M059J (cell line): Measurements from ENCODE around the gene NRF1. TPM values are rescaled to one million over a fixed set of nuclear protein-coding genes. Genes with fewer than 3 reads are reported as not detected.
A peak's percentile ranks its signal among the peaks of the same experiment; 100 is the strongest.
"Not testable (repeated sequence)": the region's sequence is repeated elsewhere in the genome, so short reads cannot be mapped to it uniquely, and the experiment has no call there.

Experiments used
- DNase-seq: peaks from one replicate; pipeline ENCODE4 v3.0.0-alpha.2; 2012; ENCODE audit warnings: low read depth
- total RNA-seq: library from RNA; depleted of rRNA; stranded (reverse); fragments of >200 nt; shearing (Covaris generic); gene quantifications from 2 replicates; pipeline ENCODE4 v1.2.3, GENCODE V29; 2014

NRF1 gene
- total RNA-seq, 1 experiment from 2014 or later: 13.3 TPM

DNA sequence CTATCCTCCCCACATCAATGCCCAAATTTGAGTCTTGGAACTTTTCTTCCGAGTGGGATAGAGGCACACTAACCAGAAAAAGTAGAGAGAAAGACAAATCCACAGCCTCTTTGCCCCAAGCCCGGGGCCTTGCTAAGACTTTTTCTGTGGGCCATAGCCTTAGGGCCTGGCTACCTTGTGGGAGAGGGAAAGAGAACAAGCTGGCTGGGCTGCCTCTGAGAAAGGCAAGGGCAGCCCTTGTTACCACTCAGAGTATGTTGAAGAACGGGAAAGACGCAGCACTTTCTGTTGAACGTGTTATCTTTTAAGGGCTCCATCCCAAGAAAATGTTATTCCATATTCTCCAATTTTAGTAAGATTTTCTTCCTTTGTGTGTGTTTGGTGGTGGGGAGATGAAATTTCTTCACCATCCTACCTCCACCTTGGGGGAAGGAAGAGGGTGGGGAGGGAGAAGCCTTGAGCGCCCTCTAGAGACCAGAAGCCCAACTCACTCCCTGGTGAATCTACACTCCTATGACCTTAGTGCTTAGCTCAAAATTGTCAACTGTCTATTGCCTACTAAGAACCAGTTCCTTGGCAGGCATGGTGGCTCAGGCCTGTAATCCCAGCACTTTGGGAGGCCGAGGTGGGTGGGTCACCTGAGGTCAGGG is 3.9 kb upstream of the NRF1 start:
- DNase-seq: peak; percentile 54

DNA sequence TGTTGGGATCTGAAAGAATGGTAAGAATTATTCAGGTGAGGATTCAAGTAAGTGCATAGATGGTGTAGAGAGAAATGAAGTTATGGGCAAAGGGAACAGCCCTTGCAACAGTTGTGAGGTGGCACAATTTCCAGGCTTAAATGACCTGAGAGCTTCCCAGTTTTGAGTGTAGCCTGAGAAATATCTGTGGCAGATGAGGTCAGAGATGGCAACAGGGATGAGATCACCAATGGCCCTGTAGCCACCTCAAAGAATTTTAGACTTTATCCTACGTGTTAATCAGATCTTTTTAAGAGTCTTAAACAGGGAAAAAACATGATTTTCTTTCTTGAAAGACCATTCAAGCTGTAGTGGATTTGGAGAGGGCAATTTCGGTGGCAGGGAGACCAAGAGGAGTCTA is 1.9 kb upstream of the NRF1 start:
- peak; percentile 65 for DNase-seq

DNA sequence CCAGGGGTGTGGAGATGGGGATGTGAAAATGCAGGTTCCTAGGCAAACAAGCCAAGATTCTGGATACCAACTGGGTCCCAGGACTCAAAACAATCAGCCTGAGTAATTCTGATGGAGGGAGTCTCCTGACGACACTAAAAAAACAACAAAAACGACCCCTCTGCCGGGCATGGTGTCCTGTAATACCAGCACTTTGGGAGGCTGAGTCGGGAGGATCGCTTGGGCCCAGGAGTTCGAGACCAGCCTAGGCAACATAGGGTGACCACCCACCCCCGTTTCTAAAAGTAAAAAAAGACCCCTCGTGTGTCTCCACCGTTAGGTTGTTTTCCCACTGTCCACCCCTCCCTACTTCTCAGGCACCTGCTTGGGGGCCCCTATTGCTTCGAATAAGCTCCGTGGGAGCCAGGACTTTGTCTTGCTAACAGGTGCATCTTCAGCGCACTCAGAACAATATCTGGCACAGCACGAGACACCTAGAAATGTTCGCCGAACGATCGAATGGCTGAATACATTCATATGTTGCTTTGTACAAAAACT is 743 bp upstream of the NRF1 start:
- DNase-seq: no peak

DNA sequence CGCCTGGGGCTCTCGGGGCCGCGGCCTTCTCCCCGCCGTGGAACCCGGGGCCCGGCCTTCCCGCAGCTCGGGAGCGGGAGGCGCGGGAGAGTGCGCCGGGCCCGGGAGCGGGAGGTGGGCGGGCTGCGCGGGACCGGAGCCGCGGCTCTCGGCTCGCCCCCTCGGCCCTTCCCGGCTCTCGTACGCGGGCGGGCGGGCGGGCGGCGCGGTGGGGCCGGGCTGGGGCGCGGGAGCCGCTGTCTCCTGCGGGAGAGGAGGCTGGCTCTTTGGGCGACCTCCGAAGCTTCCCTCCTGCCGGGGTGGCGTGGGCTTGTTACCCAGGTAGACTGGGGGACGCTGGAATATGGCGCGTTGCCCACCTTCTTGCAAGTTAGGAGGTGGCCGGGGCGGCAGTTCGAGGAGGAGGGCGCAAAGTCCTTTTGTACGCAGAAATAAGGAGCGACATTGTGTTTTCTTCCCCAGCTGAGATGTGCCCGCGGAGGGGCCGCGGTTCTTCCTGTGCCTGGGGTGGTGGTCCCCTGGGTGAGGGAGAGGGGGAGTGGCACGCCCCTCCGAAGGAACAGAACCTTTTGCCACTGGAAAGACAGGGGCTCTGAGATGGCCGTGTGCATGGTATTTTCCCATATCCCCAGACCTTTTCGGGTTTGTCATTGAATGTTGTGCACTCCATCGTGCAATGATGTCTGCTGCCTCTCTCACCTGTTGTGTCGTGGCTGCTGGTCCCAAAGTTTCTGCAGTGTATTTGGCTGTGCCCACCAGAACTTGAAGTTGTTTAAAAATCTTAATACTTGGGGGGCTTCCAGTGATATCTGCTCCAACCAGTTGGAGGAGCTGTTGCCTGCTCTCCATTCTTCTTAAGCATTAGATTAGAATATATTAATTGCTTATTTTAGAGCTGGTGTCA is 844 bp downstream of the NRF1 start:
- peak; percentile 46 for DNase-seq

DNA sequence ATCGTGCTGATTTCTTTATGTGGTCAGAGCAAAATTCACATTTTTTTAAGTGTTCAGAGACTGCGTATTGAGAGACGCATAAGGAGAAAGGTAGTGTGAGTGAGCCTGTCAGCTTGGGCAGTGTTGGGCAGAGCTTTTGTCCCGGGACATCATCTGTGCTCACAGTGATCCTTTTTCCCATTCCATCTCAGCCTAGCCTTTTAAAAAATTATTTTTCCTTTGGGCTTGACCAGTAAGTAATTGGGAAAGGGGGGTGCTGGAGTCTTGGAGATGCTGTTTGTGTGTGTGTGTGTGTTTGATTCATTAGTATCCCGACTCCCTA is 1.5 kb downstream of the NRF1 start:
- no peak for DNase-seq

DNA sequence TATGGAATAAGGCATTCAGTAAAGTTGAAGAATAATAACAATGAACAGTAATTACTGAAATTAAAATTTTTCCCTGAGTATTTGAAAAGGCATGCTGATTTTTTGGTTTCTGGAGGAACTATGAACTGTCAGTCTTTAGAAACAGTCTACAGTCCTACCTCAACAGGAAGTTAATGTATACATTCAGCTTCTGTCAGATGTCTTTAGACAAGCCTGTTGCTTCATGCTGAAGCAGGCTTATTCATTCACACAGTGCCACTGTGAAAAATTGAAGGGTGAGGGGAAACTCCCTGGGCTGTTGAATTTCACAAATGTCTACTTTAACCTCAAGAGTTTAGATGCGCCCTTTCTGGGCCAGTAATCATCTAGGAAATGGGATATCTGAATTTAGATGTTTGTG is 3.5 kb downstream of the NRF1 start:
- DNase-seq: no peak

DNA sequence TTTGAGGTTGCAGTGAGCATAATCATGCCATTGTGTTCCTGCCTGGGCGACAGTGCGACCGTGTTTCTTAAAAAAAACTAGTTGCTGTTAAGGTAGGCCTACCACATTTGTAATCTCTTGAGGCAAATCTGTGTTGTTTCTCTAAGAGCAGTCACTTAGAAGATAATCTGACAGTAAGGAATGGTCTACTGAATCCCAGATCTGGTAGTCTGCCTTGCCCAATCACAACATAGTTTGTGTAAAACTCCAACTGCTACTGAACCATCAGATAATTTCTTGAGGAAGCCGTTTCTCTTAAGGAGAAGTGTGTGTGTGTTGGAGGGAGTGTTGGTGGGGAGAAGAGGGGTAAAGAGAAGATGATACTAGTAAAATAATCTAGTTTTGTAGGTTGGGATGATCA is 5.0 kb downstream of the NRF1 start:
- no peak for DNase-seq

DNA sequence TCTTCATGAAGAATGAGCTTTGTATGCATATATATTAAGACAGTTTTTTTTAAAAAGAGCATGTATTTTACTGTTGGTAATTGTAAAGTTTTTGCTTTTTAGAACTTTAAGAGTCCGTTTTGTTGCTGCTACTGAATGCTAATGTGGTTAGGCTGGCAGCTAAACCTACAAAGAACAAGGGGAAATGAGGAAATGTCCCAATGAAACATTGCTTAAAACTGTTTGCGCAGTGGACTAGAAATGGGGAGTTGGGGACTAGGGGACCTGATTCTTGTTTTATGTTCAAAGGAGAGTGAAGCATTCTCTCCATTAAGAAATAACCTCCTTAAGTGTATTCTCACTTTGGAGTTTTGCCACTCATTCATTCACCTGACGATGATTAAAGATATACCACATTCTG is 5.7 kb downstream of the NRF1 start:
- DNase-seq: no peak

DNA sequence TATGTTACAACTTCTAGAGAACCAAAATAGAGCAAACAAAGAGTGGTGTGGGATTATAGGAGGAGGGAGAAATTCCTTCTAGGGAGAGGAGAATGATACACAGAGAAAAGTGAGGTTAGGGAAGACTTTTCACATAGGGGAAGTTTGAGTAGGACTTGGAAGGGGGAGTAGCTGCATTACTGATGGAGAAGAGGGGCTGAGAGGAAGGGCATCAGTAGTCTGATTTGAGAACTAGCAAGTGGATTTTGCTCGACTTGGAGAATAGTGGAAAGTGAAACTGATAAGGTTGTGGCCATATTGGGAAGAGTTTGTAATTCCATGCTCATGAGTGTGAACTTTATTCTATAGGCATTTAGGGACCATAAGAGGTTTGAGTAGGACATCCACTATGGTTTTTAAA is 6.1 kb downstream of the NRF1 start:
- DNase-seq: no peak

DNA sequence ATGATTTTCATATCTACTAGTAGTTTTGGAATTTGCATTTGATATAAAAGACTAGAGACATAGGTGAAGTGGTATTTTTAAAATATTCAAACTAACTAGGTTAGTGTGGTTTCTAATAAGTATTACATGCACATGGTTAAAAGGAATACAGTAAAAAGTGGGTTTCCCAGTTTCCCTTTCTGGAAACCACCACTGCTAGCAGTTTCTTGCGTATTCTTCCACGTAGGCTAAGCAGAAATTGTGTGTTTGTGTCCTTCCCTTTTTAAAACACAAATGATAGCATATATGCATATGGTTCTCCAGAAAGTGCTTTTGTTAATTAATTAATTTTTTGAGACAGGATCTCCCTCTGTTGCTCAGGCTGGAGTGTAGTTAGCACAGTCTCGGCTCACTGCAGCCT is 15.4 kb downstream of the NRF1 start:
- no peak for DNase-seq

DNA sequence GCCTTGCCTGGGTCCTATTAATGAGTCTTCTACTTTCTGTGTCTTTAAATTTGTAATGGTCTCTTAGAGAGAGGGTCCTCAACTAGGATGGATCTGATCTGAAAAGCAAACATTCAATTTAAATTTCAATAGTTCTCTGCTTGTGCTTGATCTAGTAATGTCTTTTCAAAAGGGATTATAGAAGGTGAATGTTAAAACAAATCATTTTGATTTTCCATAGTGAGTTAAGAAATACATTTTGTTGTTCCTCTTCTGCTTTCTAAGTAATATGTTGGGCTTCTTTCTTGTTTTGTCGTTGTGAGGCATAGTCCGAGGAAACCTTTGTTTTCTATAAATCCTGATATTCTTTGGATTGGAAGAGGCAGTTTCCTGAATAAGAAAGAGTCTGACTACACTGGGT is 18.8 kb downstream of the NRF1 start:
- no peak for DNase-seq

DNA sequence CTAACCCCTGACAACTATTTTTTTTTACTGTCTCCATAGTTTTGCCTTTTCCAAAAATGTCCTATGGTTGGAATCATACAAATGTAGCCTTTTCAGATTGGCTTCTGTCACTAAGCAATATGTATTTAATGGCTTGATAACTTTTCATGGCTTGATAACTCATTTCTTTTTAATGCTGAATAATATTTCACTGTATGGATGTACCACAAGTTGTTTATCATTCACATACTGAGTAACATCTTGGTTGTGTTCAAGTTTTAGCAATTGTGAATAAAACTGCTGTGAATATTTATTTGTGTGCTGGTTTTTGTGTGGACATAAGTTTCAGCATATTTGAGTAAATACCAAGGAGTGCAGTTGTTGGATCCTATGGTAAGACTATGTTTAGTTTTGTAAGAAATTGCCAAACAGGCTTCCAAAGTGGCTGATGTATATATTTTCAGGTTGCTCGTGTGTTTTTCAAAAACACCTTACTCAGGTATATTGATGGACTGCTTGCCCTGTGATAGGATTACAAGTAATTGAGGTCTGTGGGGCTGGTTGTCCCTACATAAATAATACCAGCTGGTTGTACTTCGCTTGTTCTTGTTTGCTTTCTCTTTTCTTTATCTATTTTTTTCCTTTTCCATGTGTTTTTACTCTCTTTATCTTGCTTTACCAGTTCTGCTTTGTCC is 23.0 kb downstream of the NRF1 start:
- DNase-seq: no peak

DNA sequence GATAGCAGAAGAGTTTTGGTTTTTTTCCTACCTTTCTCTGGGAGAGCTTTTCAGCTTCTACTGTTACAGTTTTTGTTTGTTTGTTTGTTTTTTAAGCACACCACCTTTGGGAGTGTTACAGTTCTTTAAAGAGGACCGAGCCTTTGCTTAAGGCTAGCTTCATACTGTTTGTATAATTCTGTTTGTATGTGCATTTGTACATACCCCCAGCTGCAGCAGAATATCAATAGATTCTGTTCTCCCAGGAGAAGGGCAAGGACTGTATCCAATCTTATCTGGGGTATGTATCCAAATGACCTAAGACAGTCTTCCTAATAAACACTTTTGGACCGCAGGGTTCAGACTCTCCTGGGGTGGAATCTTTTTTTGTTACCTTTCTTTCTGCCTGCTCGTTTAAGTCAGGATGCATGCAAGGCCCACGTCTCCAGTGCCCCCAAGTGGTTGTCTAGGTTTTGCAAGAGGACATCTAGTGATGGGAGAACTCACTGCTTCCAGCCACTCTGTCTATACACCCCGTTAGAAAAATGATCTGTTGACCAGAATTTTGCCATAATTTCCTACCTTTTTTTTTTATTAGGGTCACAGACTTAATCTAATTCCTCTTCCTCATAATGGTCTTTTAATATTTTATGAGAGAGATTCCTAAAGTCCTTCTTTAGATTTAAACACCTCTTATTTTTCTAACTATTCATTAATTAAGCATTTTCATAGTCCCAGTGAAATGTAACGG is 23.9 kb downstream of the NRF1 start:
- peak; percentile 81 for DNase-seq

DNA sequence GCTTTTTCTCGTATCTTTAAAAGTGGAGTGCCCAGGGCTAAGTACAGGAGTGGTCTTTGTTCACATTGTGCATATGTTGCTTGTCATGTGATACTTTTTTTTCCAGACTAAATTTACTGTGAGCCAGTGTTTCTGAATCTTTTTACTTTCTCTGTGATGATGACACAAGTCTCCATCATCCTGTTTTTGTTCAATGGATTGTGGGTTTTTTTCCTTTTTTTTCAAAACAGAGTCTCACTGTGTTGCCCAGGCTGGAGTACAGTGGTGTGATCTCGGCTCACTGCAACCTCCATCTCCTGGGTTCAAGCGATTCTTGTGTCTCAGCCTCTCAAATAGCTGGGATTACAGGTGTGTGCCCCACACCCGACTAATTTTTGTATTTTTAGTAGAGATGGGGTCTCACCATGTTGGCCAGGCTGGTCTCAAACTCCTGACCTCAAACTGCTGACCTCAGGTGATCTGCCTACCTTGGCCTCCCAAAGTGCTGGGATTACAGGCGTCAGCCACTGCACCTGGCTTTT is 24.6 kb downstream of the NRF1 start:
- DNase-seq: not testable (repeated sequence)

DNA sequence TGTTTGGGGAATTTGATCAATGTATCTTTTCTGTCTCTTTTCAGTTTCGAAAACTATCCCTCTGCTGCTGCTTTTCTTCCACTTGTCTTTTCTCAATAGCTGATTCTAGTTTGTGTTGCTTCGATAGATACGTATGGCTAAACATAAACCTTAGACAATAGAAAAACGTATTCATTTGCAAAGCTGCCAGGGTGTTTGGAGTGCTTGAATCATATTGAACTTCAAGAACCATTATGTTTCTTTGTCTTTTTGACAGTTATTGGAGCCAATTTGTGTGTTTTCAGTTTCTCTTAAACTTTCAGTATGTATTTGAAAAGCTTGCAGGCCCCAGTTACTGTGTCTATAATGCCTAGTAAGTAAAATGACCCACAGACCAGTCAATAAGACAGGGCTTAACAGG is 25.1 kb downstream of the NRF1 start:
- no peak for DNase-seq

DNA sequence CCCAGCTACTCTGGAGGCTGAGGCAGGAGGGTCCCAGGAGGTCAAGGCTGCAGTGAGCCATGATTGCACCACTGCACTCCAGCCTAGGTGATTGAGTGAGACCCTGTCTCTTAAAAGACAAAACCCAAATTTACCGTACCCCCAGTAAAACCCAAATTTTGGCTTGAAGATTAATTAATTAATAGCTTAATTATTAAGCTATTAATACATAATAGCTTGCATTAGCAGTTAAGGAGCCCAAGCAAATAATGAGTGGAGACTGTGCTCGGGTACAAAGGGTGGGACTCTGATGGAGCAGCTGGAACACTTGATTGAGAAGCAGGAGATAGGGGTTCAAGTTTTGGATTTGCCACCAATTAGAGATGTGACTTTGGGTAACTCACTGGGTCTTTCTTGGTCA is 28.9 kb downstream of the NRF1 start:
- DNase-seq: no peak

DNA sequence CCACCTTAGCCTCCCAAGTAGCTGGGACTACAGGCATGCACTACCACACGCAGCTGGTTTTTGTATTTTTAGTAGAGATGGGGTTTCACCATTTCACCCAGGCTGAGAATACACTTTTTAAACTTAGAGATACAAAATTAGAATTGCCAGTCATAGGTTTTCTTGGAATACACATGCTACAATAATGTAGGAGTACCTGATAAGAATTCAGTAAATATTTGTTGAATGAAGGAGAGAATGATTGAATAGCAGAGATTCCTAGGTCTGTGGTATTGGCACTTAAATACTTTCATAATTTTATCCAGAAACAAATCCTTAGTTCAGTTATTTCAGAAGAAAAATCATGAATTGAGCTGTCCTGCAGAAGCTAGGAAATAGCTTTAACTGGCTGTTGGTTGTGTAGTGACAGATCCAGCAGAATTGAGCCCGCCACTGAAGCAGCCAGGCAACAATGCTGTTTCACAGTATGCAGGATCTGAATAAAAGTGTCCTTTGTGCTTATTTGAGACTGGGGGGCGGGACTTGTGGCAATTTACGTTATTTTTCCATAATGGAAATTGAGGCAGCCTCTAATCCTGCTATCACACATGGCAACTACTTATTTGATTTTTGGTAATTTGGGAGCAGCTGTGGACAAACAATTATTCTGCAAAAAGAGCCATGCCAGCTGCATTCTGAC is 31.5 kb downstream of the NRF1 start:
- no peak for DNase-seq

DNA sequence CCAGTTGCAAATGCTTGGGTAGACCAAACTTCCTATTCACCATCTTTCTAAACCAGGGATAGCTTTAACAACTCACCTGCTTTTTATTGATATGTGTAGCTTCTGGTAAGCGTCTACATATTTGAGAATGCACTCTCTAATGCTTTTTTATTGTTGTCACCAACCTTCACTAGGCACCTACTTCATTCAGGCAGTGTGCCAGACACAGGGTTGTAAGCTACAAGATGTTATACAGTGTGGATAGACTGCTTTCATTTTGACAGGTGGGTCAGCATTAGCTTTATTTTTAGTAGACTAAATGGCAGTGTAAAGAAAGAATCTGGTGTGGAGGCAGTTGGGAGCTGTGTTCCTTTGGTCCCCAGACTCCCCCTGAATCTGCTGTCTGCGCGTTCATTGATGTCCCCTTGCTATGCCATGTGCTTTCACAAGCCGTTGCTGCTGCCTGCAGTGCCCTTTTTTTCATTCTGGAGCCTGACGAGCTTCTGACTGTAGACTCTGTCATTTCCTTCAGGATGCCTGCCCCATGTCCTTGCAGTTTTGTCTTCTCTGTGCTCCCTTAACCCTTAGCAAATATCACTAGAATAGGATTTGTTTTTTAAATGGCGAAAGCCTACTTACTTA is 32.1 kb downstream of the NRF1 start:
- no peak for DNase-seq

DNA sequence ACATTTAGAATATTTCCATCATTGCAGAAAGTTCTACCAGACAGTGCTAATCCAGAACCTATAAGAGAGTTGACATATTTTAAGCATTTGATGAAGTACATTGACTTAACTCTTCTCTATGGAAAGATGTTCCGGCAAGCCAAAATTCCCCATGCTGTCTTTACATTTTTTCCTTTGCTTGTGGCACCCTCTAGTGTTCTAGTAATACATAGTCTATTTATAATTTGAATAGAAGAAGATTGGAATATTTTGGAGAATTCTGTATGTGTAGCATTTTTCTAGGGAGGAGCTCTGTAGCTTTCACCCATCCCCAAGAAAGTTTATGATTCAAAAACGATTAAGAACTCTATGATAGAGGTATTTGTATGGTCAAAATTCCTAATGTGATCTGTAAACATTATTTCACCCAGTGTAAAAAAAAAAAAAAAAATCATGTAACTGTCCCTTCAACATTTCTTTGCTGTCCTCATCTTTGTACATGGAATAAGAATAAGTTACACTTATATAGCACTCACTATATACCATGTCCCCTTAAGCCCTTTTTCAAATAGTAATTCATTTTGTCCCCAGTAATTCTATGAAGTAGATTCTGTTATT is 33.2 kb downstream of the NRF1 start:
- DNase-seq: peak; percentile 61

DNA sequence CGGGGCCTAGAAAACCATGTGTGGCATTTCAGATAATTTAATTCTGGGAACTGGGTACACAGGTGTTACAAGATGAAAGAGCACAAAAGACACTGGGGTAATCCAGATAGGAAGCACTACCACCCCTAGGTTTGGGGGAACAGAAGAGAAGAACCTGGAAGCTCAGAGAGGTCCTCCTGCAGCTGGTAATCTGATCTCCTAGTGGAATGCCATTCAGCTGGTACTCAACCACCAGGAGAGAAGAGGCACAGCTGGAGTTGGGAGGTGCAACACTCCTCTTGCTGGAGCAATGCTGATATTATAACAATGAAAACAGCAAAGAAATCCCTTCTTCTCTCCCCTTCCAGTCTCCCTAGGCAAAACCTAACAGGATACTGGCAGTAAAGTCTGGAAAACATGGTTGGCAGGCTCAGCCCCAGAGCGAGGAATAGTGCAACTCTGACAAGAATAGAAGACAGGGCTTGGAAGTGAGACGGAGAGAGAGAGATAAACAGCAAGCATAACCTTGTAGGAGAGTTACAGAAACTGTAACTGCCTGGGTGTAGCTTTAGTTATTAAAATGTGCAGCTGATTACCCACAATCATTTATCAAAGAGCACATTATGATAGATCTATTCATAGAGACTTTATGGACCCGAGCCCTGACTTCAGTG is 35.0 kb downstream of the NRF1 start:
- no peak for DNase-seq
